HepG2 (cell line): Measurements from ENCODE around the gene VEZF1. TPM values are rescaled to one million over a fixed set of nuclear protein-coding genes. Genes with fewer than 3 reads are reported as not detected.

Source experiments
- AKNA ChIP-seq: sonication (generic); formaldehyde crosslinking; IDR thresholded peaks from 2 replicates; pipeline ENCODE4 v1.4.0; 2020; ENCODE audit warnings: missing genetic modification reagents, borderline replicate concordance
- IRX3 ChIP-seq: sonication (generic); formaldehyde crosslinking; IDR thresholded peaks from 2 replicates; pipeline ENCODE4 v1.8.1; 2023; ENCODE audit warnings: mild to moderate bottlenecking, low read depth, missing genetic modification reagents, borderline replicate concordance
- KIAA2018 ChIP-seq: sonication (generic); formaldehyde crosslinking; IDR thresholded peaks from 2 replicates; pipeline ENCODE4 v1.5.0; 2020; ENCODE audit warnings: mild to moderate bottlenecking, missing genetic modification reagents, borderline replicate concordance
- RAD21 ChIP-seq: fragments of 450-650 bp; formaldehyde crosslinking; IDR thresholded peaks from 2 replicates; pipeline ENCODE4 v1.5.0; 2020; ENCODE audit warnings: mild to moderate bottlenecking
- ZNF318 ChIP-seq: sonication (generic); formaldehyde crosslinking; IDR thresholded peaks from 2 replicates; pipeline ENCODE4 v1.4.0; 2020; ENCODE audit warnings: mild to moderate bottlenecking, missing genetic modification reagents
- ZNF451 ChIP-seq: sonication (generic); formaldehyde crosslinking; IDR thresholded peaks from 2 replicates; pipeline ENCODE4 v1.5.0; 2020; ENCODE audit warnings: mild to moderate bottlenecking, missing genetic modification reagents
- polyA plus RNA-seq, 8 experiments: library from polyadenylated mRNA; depleted of rRNA in 3 of 8; stranded (reverse) in 7 of 8; unstranded in 1 of 8; fragments of >200 nt; fragmentation: Illumina TruSeq in 4 of 8; extraction: Trizol in 4 of 8; gene quantifications; 2 replicates each; pipeline versions ENCODE4 v1.2.1 to v1.2.3, GENCODE V29; 2011 to 2016; ENCODE audit warnings: low read depth in 4 of 8, missing spikeins in 1 of 8, mixed read lengths in 1 of 8; ENCODE audit not compliant: insufficient read depth in 1 of 8
- total RNA-seq, 5 experiments: library from RNA; depleted of rRNA; stranded (reverse); fragments of >200 nt; fragmentation: Illumina TruSeq; extraction: Trizol; gene quantifications; 2 replicates each; pipeline ENCODE4 v1.2.3, GENCODE V29; 2016; ENCODE audit warnings: low read depth in 1 of 5

Gene VEZF1
- total and polyA plus RNA-seq, 2 of the 13 experiments (the other 11 are each of a cell fraction or from before 2014, with no cell fraction given): 45.9 to 49.7 TPM

- TF ChIP-seq KIAA2018 (CRISPR knock-in tag) (no peak), IRX3 (CRISPR knock-in tag) (0 out of 2 replicates have a peak, but pooled peaks have one; percentile 38), ZNF451 (CRISPR knock-in tag) (peak; percentile 20), AKNA (CRISPR knock-in tag) (no peak), RAD21 (CRISPR knock-in tag) (peak; percentile 35), ZNF318 (CRISPR knock-in tag) (no peak)
Observed at GRCh38 chr17:57987581-57988300, at the start of gene VEZF1 (continued).
